Activated CD8-positive, alpha-beta memory T cell treated with anti-CD3 and anti-CD28 coated beads for 48 hours (primary cell): ENCODE measurements around the gene IYD.
"Not testable (repeated sequence)": the region's sequence is repeated elsewhere in the genome, so short reads cannot be mapped to it uniquely, and the experiment has no call there.

Experiments
- DNase-seq, 3 experiments: peaks; one replicate each; pipeline ENCODE4 v3.0.0-alpha.2; 2020; ENCODE audit warnings: low read depth in 2 of 3, low spot score in 2 of 3

Gene IYD

GRCh38 chr6:150352321-150353296, 16.2 kb upstream of the IYD start:
- DNase-seq, result no peak

DNA sequence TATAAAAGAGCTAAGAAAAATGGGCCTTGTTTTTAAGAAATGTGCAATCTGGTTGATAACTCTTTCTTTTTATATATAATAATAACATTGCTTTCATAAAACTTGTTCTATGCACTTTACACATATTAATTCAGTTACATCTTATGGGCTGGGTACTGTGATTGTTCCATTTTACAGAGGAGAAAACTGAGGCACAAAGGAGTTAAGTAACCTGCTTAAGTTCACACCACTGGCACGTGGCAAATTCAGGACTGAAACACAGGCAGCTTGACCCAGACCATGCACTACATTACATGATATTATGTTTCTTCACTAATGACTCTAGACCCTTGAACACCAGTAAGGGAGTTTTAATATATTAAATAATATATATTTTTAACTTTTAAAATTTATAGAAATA, 15.4 kb upstream of the IYD start:
- DNase-seq, result no peak

DNA sequence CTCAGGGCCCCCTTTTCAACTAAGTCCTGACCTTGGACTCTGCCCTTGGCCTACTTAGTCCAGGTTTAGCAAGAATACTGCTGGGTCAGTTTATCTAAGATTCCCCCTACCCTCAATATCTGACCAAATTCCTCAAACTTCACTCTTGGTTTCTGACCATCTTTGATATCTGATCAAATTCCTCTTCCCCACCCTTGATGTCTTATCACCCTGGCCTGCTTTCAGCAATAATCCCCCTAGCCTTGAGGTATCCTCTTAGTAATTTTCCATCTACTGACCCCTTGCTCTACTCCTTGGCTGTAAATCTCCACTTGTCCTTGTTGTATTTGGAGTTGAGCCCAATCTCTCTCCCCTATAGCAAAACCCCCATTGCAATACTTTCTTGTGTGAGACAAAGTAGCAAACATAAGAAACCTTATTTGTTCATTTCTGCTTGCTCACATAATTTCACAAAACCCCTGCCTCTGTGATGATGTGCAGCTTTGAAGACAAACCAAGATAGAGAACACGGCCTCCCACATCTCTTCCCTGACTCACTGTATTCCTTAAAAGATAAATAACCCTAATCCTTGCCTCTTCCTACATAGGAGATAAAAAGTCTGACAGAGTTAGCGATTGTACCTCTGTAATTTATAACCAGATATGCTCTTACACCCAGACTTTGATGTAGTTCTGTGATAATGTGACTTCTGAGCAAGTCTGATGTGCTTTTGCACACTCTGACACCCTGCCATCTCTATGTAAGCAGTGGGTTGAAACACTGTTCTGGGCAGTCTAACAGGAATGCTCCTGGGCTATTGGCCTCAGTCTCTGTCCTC, 13.8 kb upstream of the IYD start:
- no peak for DNase-seq

GRCh38 chr6:150355932-150356331, 12.9 kb upstream of the IYD start:
- no peak for DNase-seq

DNA sequence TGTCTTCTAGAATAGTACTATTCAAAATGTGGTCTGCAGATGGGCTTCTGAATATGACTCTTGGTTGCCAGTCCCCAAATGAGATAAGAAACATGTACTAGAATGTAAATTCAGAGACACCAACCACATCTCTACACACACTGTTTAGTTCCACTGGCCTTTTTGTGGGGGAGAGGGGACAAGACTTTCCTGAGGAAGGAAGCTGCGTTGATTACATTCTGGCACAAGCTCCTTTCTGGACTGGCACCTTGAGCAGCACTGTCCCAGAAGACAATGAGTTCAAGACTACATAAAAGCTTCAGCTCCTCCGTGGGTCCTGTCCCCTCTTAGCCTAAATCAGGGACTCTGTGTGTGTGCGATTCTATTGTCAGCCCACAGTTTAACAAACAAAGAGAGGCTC, 6.9 kb upstream of the IYD start:
- no peak for DNase-seq

- no peak for DNase-seq
Observed at GRCh38 chr6:150363733-150364132, 5.1 kb upstream of the IYD start.

- no peak for DNase-seq
Observed at GRCh38 chr6:150366118-150366778, 2.6 kb upstream of the IYD start.

- DNase-seq, result no peak
Observed at GRCh38 chr6:150369408-150369807, 596 bp downstream of the IYD start.

DNA sequence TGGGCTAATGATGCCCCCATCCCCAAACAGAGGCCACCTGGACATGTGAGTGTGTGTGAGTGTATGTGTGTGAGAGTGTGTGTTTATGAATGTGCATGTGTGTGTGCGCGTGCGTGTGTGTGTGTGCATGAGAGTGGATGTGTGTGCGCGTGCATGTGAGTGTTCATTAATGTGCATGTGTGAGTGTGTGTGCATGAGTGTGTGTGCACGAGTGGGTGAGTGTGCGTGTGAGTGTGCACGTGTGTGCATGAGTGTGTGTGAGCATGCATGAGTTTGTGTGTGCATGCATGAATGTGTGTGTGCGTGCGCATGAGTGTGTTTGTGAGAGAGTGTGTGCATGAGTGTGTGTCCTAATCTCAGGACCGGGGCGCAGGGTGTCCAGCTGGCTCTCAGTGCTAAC, 1.3 kb downstream of the IYD start:
- no peak for DNase-seq

DNA sequence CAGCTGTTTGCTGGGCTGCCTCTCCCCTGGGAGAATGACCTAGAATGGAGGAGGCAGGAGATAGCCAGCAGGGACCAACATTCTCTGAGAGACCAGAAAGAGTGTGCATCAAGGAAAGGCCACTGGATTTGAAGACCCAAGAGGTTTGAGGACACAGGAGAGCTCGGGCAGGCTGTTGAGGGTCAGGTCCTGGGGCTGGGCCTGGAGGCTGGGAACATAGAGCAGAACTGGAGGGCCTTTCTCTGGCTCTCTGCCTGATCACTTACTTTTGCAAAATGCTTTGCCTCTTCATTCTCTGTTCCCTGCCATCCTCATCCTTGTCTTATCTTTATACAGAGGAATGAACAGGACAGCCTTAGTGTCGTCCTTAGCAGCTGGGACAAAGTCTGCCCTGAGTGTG, 2.5 kb downstream of the IYD start:
- no peak for DNase-seq

DNA sequence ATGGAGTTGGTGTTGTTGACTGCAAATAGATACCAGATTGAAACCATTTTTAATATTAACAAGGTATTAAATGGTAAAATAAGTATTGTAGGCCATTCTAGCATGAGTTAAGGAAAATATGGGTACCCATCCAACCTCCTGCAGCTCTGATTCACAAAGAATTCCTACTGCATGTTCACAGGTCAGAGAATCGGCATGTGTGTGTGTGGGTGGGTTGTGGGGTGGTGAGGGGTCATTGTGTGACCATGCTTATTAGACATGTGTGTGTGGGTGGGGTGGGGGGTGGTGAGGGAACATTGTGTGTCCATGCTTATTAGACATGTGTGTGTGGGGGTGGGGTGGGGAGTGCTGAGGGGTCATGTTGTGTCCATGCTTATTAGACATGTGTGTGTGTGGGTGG, 3.2 kb downstream of the IYD start:
- no peak for DNase-seq

DNA sequence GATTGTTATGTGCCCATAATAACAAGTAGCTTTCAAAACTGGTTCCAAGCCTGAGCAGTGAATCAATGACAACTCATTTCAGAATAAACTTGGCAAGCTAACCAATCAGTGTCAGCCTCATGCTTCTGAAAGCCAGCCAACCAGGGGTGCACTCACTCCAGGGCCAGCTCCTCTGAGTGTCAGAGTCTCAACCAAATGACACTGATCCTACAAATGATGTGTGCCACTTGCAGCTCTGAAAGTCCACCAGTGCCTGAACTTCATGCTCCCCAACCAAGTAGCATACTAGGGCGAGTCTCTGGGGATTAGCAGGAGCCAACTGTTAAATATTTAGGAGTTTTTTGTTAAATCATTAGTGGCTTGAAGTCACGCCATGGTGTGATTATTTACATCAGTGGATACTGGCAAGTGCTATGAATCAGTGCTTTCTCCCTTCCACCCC, 4.5 kb downstream of the IYD start:
- DNase-seq, result no peak

DNA sequence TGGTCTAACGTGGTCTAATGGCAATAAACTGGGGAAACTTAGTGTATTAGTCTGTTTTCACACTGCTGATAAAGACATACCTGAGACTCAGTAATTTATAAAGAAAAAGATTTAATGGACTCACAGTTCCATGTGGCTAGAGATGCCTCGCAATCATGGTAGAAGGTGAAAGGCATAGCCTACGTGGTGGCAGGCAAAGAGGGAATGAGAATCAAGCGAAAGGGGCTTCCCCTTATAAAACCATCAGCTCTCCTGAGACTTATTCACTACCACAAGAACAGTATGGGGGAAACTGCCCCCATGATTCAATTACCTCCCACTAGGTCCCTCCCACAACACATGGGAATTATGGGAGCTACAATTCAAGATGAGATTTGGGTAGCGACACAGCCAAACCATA, 5.5 kb downstream of the IYD start:
- not testable (repeated sequence) for DNase-seq

DNA sequence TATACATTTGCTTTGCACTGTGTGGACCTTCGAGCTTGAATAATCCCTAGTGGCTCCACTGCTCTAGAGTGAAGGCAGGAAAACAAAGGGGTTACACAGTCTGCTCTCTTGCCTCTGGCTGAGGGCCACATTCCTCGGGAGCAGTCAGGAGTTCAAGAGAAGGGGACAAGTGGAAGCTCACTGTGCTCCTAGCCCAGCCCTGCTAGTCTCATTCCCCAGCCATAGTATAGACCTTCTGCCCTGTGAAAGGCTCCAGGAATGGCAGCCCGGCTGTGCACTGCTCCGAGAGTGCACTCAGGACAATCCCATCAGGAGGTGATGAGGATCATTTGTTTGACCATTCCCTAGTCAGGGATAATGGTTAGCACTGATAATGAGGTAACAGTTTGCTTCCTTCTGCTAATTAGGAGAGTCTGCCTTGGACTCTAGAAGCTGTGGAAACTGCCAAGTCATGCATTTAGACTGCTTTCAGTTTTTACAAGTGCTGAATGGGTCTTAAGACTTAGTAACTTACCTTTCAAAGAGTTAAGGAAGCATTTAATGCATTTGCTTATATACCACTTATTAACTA, 8.5 kb downstream of the IYD start:
- DNase-seq, result no peak

DNA sequence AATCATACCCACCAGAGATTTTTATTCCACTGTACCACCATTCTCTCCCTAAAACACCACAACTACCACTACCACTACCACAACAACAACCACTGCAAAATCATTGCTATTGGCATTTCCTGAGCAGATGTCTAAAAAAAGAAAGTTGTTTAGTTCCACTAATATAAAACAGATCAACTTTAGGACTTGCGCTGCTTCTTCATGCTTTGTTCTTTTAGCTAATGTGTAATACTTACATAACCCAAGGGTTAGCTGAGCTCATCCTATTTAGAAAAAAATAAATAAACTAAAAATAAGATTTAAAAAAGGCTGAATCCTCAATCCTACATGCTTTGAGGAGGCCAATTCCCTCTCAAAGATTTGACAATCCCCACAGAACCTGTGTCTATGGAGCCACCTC, 11.4 kb downstream of the IYD start:
- no peak for DNase-seq

- DNase-seq, result no peak
Observed at GRCh38 chr6:150382171-150382570, 13.4 kb downstream of the IYD start.

- DNase-seq, result no peak
Observed at GRCh38 chr6:150391414-150391813, 22.6 kb downstream of the IYD start.

- no peak for DNase-seq
Observed at GRCh38 chr6:150391890-150392289, 23.1 kb downstream of the IYD start.

- DNase-seq, result no peak
Observed at GRCh38 chr6:150392452-150393220, 23.8 kb downstream of the IYD start.

DNA sequence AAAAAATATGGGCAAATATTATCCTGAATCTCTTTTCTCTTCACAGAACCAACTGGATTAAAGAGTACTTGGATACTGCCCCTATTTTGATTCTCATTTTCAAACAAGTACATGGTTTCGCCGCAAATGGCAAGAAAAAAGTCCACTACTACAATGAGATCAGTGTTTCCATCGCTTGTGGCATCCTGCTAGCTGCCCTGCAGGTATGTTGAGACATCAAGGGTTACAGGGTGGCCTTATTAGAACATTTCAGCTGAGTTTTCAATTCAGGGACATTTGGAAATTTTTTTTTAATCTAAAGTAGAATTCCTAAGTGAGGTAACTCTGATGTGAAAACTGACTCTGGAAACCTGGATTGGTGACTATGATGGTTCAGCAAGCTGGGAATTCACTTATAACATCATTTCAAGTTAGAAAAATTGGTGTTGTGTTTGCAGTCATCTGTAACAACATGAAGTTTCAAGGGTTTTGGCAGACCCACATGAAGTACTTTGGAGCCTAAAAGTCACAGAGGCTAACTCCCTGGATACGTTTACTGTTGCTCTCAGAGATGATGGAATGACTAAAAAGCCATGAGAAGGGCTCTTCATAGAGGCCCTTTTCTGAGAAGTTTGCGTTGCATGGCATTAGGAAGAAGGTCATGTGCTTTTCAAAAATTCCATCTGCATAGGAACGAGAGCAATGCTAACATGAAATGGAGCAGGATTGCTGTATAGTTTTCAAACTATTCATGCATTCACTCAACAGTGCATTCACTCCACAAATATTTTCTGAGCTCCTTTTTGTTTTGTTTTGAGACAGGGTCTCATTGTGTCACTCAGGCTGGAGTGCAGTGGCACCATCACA, 25.5 kb downstream of the IYD start:
- DNase-seq, result no peak
